Cardiac muscle cell (in vitro differentiated cells and primary cell): Measurements from ENCODE around the gene WBP2NL. TPM values are rescaled to one million over a fixed set of nuclear protein-coding genes. Genes with fewer than 3 reads are reported as not detected.

Source experiments
- DNase-seq, 2 donors: peaks; one replicate each; pipeline versions ENCODE4 v3.0.0 to v3.0.0-alpha.2; 2010 to 2017; ENCODE audit warnings: low read depth in 1 of 2, low spot score in 1 of 2
- H3K27ac ChIP-seq: fragments of 200-600 bp; sonication (generic); 2 replicates; pipeline ENCODE4 v1.5.1; 2016
- H3K27me3 ChIP-seq: fragments of 200-600 bp; sonication (generic); 2 replicates; pipeline ENCODE4 v1.6.0; 2016; ENCODE audit warnings: control low read depth
- H3K36me3 ChIP-seq: fragments of 200-600 bp; sonication (generic); 2 replicates; pipeline ENCODE4 v1.5.1; 2016; ENCODE audit warnings: control low read depth
- H3K4me1 ChIP-seq: fragments of 200-600 bp; sonication (generic); 2 replicates; pipeline ENCODE4 v1.8.1; 2017; ENCODE audit warnings: low read depth, mild to moderate bottlenecking, mixed run types
- H3K4me3 ChIP-seq: fragments of 200-600 bp; sonication (generic); 2 replicates; pipeline ENCODE4 v1.5.1; 2016; ENCODE audit warnings: mild to moderate bottlenecking
- H3K9me3 ChIP-seq: fragments of 200-600 bp; sonication (generic); 2 replicates; pipeline ENCODE4 v1.5.1; 2017; ENCODE audit warnings: low read depth, mild to moderate bottlenecking, control low read depth
- CTCF ChIP-seq: IDR thresholded peaks from 2 replicates; pipeline ENCODE4 v1.5.1; 2012; ENCODE audit warnings: low read depth, mild to moderate bottlenecking, low read length
- polyA plus RNA-seq: library from polyadenylated mRNA; unstranded; fragments of >200 nt; fragmentation: Nextera tagmentation; extraction: Ambion mirVana; gene quantifications from 2 replicates; pipeline ENCODE4 v1.2.1, GENCODE V29; 2016
- total RNA-seq: library from RNA; depleted of rRNA; stranded (reverse); fragments of >200 nt; gene quantifications from 2 replicates; pipeline ENCODE4 v1.2.3, GENCODE V29; 2016

WBP2NL gene
- total and polyA plus RNA-seq, 2 experiments from 2014 or later, result not detected

DNA sequence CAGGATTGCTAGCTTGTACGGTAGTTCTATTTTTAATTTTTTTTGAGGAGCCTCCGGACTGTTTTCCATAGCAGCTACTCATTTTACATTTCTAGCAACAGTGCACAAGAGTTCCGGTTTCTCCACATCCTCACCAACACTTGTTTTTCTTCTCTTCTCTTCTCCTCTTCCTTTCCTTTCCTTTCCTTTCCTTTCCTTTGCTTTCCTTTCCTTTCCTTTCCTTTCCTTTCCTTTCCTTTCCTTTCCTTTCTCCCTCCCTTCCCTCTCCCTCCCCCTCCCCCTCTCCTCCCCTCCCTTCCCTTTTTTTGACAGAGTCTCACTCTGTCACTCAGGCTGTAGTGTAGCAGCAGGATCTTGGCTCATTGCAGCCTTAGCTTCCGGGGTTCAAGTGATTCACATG lies 9.3 kb downstream of the WBP2NL start:
- Histone ChIP-seq H3K4me1 (no peaks in the 10 kb centered on the region), H3K27ac (no peak overlapping the region), H3K4me3 (no peak overlapping the region), H3K36me3 (no peaks in the 10 kb centered on the region), H3K27me3 (no peaks in the 10 kb centered on the region), H3K9me3 (no peaks in the 10 kb centered on the region)
- DNase-seq, result no peak
- no peak for TF ChIP-seq CTCF

DNA sequence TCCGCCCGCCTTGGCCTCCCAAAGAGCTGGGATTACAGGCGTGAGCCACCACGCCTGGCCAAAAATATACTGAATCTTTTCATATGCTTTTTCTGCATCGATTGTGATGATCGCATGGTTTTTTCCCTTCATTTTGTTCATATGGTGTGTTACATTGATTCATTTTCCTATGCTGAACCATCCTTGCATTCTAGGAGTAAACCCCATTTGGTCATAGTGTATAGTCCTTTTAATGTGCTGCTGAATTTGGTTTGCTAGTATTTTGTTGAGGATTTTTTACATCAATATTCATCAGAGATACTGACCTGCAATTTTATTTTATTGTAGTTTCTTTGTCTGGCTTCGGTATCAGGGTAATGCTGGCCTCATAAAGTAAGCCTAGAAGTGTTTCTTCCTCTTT lies 12.2 kb downstream of the WBP2NL start:
- no peak overlapping the region for H3K27ac ChIP-seq
- H3K4me1 ChIP-seq, result no peaks in the 10 kb centered on the region
- TF ChIP-seq CTCF, result no peak
- no peaks in the 10 kb centered on the region for H3K9me3 ChIP-seq
- no peaks in the 10 kb centered on the region for H3K36me3 ChIP-seq
- no peak overlapping the region for H3K4me3 ChIP-seq
- H3K27me3 ChIP-seq, result no peaks in the 10 kb centered on the region
- no peak for DNase-seq

- peaks cover 2% of the 10 kb centered on the region for H3K27me3 ChIP-seq
- H3K4me3 ChIP-seq, result no peak overlapping the region
- no peaks in the 10 kb centered on the region for H3K4me1 ChIP-seq
- no peaks in the 10 kb centered on the region for H3K36me3 ChIP-seq
- no peaks in the 10 kb centered on the region for H3K9me3 ChIP-seq
- DNase-seq, result no peak
- no peak overlapping the region for H3K27ac ChIP-seq
- no peak for TF ChIP-seq CTCF
These were observed 14.8 kb downstream of the WBP2NL start for GRCh38 chr22:42013385-42013784.

DNA sequence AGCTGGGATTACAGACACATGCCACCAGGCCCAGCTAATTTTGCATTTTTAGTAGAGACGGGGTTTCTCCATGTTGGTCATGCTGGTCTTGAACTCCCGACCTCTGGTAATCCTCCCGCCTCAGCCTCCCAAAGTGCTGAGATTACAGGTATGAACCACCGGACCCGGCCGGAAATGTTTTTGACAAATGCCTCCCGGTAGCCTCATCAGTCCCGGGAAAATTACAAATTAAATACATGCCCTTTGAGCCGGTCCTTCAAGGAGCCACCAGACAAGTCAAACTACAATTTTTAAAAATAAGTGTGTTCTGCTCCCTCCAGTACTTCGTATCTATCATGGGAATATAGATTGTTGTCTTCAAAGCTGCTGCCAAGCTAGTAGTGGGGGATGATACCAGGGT lies 17.5 kb downstream of the WBP2NL start:
- H3K27me3 ChIP-seq, result peaks cover 2% of the 10 kb centered on the region
- no peaks in the 10 kb centered on the region for H3K36me3 ChIP-seq
- no peak overlapping the region for H3K27ac ChIP-seq
- no peak for TF ChIP-seq CTCF
- DNase-seq, result no peak
- H3K4me1 ChIP-seq, result no peaks in the 10 kb centered on the region
- H3K9me3 ChIP-seq, result no peaks in the 10 kb centered on the region
- no peak overlapping the region for H3K4me3 ChIP-seq

DNA sequence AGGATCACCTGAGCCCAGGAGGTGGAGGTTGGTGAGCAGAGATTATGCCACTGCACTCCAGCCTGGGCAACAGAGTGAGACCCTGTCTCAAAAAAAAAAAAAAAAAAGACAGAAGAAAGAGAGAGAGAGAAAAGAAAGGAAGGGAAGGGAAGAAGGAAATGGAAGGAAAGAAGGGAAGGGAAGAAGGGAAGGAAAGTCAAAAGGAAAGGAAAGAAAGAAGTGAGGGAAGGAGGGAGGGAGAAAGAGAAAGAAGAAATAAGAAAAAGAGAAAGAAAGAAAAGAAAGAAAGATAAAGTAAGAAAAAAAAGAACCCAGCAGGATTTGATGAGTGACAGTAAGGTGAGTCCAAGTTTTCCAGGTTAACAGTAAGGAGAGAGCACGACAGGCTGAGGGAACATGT lies 19.6 kb downstream of the WBP2NL start:
- H3K36me3 ChIP-seq, result no peaks in the 10 kb centered on the region
- TF ChIP-seq CTCF, result no peak
- H3K4me3 ChIP-seq, result no peak overlapping the region
- H3K9me3 ChIP-seq, result no peaks in the 10 kb centered on the region
- no peak overlapping the region for H3K27ac ChIP-seq
- peaks cover 2% of the 10 kb centered on the region for H3K27me3 ChIP-seq
- H3K4me1 ChIP-seq, result no peaks in the 10 kb centered on the region
- no peak for DNase-seq

- Histone ChIP-seq H3K36me3 (no peaks in the 10 kb centered on the region), H3K4me1 (no peaks in the 10 kb centered on the region), H3K4me3 (no peak overlapping the region), H3K27ac (no peak overlapping the region), H3K27me3 (peaks cover 2% of the 10 kb centered on the region), H3K9me3 (no peaks in the 10 kb centered on the region)
- no peak for DNase-seq
- no peak for TF ChIP-seq CTCF
These were observed 23.0 kb downstream of the WBP2NL start for GRCh38 chr22:42021571-42021970.
